DND-41 (cell line): ENCODE results near the gene CYP2A7.
"Not testable (repeated sequence)": the region's sequence is repeated elsewhere in the genome, so short reads cannot be mapped to it uniquely, and the experiment has no call there.

Experiments
- ATAC-seq: fragments of 200-7000 bp; cut with Tn5 transposase; 3 replicates; pipeline ENCODE4 v1.9.1; 2021; ENCODE audit warnings: low read depth; ENCODE audit not compliant: insufficient read depth
- DNase-seq: peaks from one replicate; pipeline ENCODE4 v3.0.0-alpha.2; 2020
- H2AFZ ChIP-seq: 2 replicates; pipeline ENCODE4 v1.6.0; 2012; ENCODE audit warnings: low read depth, low read length
- H3K27ac ChIP-seq: 2 replicates; pipeline ENCODE4 v1.5.1; 2012; ENCODE audit warnings: low read length, inconsistent platforms
- H3K27me3 ChIP-seq: fragments of 200-600 bp; sonication (generic); 2 replicates; pipeline ENCODE4 v1.6.0; 2012; ENCODE audit warnings: low read length, mild to moderate bottlenecking, inconsistent platforms; ENCODE audit not compliant: insufficient read depth, poor library complexity
- H3K36me3 ChIP-seq: 2 replicates; pipeline ENCODE4 v1.5.1; 2012; ENCODE audit warnings: low read length, inconsistent platforms; ENCODE audit not compliant: insufficient read depth
- H3K4me1 ChIP-seq: 2 replicates; pipeline ENCODE4 v1.5.1; 2012; ENCODE audit warnings: mild to moderate bottlenecking, low read length; ENCODE audit not compliant: insufficient read depth
- H3K4me2 ChIP-seq: 2 replicates; pipeline ENCODE4 v1.6.0; 2012; ENCODE audit warnings: mild to moderate bottlenecking, moderate library complexity, low read length, inconsistent platforms; ENCODE audit not compliant: insufficient read depth
- H3K4me3 ChIP-seq, 2 experiments: fragments of 200-600 bp in 1 of 2; shearing (Covaris generic) in 1 of 2; 2 replicates each; pipeline ENCODE4 v1.5.1; 2012 to 2016; ENCODE audit warnings: inconsistent platforms in 2 of 2, low read length in 2 of 2, mild to moderate bottlenecking in 2 of 2, low read depth in 1 of 2, moderate library complexity in 1 of 2
- H3K79me2 ChIP-seq: 2 replicates; pipeline ENCODE4 v1.6.0; 2012; ENCODE audit warnings: low read length, inconsistent platforms; ENCODE audit not compliant: insufficient read depth
- H3K9ac ChIP-seq: 2 replicates; pipeline ENCODE4 v1.6.0; 2012; ENCODE audit warnings: low read depth, mild to moderate bottlenecking, inconsistent platforms, low read length, moderate library complexity
- H3K9me3 ChIP-seq: 2 replicates; pipeline ENCODE4 v1.5.1; 2012; ENCODE audit warnings: low read length, moderate library complexity, mild to moderate bottlenecking, inconsistent platforms; ENCODE audit not compliant: insufficient read depth, severe bottlenecking
- H4K20me1 ChIP-seq: 2 replicates; pipeline ENCODE4 v1.6.0; 2012; ENCODE audit warnings: low read length; ENCODE audit not compliant: insufficient read depth
- EZH2 ChIP-seq: IDR thresholded peaks from 3 replicates; pipeline ENCODE4 v1.6.1; 2012; ENCODE audit warnings: borderline replicate concordance, low read depth, mild to moderate bottlenecking, moderate library complexity, low read length, inconsistent platforms; ENCODE audit not compliant: severe bottlenecking
- TF ChIP-seq, protein P1 (sequence below): IDR thresholded peaks from 2 replicates; pipeline ENCODE4 v1.5.1; 2012; ENCODE audit warnings: borderline replicate concordance, low read length, moderate library complexity, mild to moderate bottlenecking; ENCODE audit not compliant: poor library complexity, severe bottlenecking; ENCODE audit errors: extremely low read depth

The CYP2A7 gene

DNA sequence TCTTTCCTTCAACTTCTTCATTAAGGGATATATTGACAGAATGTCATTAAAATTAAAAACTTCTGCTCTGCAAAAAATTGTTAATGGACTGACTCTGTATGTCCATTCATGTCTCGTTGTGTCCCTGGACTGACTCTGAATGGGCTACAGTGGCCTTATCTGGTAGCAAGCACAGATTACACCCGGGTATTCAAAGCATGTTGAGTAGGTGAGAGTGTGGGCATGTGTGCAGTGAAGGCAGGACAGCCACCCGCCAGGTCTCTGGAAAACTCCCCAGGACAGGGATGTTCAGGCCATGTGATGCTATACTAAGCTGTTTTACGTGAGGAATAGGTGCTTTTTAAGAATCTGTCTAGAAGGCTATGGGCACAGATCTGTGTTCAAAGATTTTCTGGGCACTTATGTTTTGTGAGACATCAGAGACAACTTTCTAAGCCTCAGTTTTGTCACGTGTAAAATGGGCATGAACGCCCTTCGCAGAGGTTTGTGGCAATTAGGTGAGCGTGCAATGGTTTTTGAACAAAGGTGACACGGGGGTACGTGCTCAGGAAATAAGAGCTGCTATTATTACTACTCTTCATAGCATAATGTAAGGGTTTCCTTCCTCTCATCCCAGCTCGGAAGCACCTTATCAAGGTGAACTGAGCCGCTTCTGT is 38.9 kb downstream of the CYP2A7 start:
- H3K4me1 ChIP-seq, H2AFZ ChIP-seq, H3K27ac ChIP-seq, DNase-seq, H3K79me2 ChIP-seq, ATAC-seq, H4K20me1 ChIP-seq, H3K4me3 ChIP-seq, H3K36me3 ChIP-seq, H3K9me3 ChIP-seq, H3K27me3 ChIP-seq, H3K9ac ChIP-seq, H3K4me2 ChIP-seq: not testable (repeated sequence)

- H4K20me1 ChIP-seq, H2AFZ ChIP-seq, H3K36me3 ChIP-seq, H3K4me3 ChIP-seq, H3K79me2 ChIP-seq, H3K4me1 ChIP-seq, H3K27ac ChIP-seq, H3K9me3 ChIP-seq, ATAC-seq, DNase-seq, H3K4me2 ChIP-seq, H3K27me3 ChIP-seq, H3K9ac ChIP-seq: not testable (repeated sequence)
These were observed 40.0 kb downstream of the CYP2A7 start for GRCh38 chr19:40842012-40842411.

GRCh38 chr19:40838477-40838876 is 43.6 kb downstream of the CYP2A7 start:
- H3K4me1 ChIP-seq, H3K36me3 ChIP-seq, H2AFZ ChIP-seq, H3K9me3 ChIP-seq, H3K27me3 ChIP-seq, H3K4me3 ChIP-seq, ATAC-seq, DNase-seq, H3K4me2 ChIP-seq, H3K9ac ChIP-seq, H3K27ac ChIP-seq, H4K20me1 ChIP-seq, H3K79me2 ChIP-seq: not testable (repeated sequence)

GRCh38 chr19:40836754-40837429 is 45.1 kb downstream of the CYP2A7 start:
- no peak for TF ChIP-seq EZH2
- TF ChIP-seq, protein P1, sequence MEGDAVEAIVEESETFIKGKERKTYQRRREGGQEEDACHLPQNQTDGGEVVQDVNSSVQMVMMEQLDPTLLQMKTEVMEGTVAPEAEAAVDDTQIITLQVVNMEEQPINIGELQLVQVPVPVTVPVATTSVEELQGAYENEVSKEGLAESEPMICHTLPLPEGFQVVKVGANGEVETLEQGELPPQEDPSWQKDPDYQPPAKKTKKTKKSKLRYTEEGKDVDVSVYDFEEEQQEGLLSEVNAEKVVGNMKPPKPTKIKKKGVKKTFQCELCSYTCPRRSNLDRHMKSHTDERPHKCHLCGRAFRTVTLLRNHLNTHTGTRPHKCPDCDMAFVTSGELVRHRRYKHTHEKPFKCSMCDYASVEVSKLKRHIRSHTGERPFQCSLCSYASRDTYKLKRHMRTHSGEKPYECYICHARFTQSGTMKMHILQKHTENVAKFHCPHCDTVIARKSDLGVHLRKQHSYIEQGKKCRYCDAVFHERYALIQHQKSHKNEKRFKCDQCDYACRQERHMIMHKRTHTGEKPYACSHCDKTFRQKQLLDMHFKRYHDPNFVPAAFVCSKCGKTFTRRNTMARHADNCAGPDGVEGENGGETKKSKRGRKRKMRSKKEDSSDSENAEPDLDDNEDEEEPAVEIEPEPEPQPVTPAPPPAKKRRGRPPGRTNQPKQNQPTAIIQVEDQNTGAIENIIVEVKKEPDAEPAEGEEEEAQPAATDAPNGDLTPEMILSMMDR, result no peak
- DNase-seq, result no peak
- Histone ChIP-seq H3K9ac (no peak overlapping the region), H4K20me1 (no peaks in the 10 kb centered on the region), H3K4me2 (no peak overlapping the region), H3K79me2 (no peaks in the 10 kb centered on the region), H3K36me3 (no peaks in the 10 kb centered on the region), H3K27ac (no peak overlapping the region), H3K4me3 (no peak overlapping the region), H3K27me3 (no peaks in the 10 kb centered on the region), H3K4me1 (no peaks in the 10 kb centered on the region), H3K9me3 (no peaks in the 10 kb centered on the region), H2AFZ (no peak overlapping the region)
- no peak for ATAC-seq

DNA sequence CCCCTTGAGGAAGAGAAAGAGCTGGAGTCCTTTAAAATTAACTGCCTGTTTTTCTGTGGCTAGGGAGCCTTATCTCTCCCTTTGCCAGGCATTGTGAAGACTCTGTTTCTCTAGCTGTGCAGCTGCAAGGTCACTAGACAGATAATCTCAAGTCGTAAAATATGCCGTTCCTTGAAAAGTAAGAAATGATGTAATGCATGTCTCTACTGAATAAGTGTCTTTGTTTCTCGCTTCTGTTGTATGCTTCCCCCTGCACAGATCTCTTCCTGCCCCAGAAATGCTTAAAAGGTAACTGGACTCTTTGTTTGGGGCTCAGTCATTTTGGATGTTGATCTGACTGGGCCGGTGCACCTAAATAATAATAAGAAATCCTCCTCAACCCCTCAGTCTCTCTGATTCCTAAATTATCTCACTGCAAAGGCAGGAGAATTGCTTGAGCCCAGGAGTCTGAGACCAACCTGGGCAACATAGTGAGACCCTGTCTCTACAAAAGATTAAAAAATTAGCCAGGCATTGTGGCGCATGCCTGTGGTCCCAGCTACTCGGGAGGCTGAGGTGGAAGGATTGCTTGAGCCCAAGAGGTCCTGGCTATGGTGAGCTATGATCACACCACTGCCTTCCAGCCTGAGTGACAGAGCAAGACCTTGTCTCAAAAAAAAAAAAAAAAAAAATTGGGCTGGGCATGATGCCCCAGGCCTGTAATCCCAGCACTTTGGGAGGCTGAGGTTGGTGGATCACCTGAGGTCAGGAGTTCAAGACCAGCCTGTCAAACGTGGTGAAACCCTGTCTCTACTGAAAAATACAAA is 48.1 kb downstream of the CYP2A7 start:
- not testable (repeated sequence) for H3K9me3 ChIP-seq, H3K79me2 ChIP-seq, H3K4me1 ChIP-seq, ATAC-seq, H4K20me1 ChIP-seq, H3K27ac ChIP-seq, H3K4me3 ChIP-seq, DNase-seq, H3K4me2 ChIP-seq, H3K36me3 ChIP-seq, H3K9ac ChIP-seq, H3K27me3 ChIP-seq, H2AFZ ChIP-seq

DNA sequence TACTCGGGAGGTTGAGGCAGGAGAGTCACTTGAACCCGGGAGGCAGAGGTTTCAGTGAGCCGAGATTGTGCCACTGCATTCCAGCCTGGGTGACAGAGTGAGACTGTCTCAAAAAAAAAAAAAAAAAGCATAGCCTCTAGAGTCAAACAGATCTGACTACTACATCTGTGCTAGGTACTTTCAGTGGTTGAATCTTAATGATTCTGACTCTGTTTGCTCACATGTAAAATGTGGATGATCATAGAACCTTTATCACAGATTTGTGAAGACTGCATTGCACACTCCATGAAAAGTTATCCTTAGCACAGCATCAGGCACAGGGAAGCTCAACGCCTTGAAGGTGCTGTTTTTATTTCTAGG is 49.6 kb downstream of the CYP2A7 start:
- not testable (repeated sequence) for H3K79me2 ChIP-seq, H2AFZ ChIP-seq, H4K20me1 ChIP-seq, DNase-seq, ATAC-seq, H3K4me3 ChIP-seq, H3K9me3 ChIP-seq, H3K4me2 ChIP-seq, H3K27me3 ChIP-seq, H3K4me1 ChIP-seq, H3K36me3 ChIP-seq, H3K9ac ChIP-seq, H3K27ac ChIP-seq
